Measurements from ENCODE around the gene ATP5MG.
"Not testable (repeated sequence)": the region's sequence is repeated elsewhere in the genome, so short reads cannot be mapped to it uniquely, and the experiment has no call there.

Gene ATP5MG

GRCh38 chr11:118412921-118413320 is 11.5 kb downstream of the ATP5MG start:
- Mint-ChIP-seq H3K27me3 (ENCODE audit: low read depth, poor library complexity) (no peaks in the 10 kb centered on the region), H3K9me3 (no peaks in the 10 kb centered on the region), H3K27ac (no peak overlapping the region), H3K4me3 (no peak overlapping the region), H3K36me3 (ENCODE audit: low read depth) (peaks cover 17% of the 10 kb centered on the region), H3K4me1 (peaks cover 7% of the 10 kb centered on the region)
- no peak for DNase-seq
- TF ChIP-seq CTCF (IDR thresholded peaks at IDR 0.05): no peak

- no peak for DNase-seq
- no peak overlapping the region for H3K27ac Mint-ChIP-seq
- peaks cover 5% of the 10 kb centered on the region for H3K36me3 Mint-ChIP-seq (ENCODE audit: low read depth)
- H3K27me3 Mint-ChIP-seq (ENCODE audit: low read depth, poor library complexity): no peaks in the 10 kb centered on the region
- H3K4me3 Mint-ChIP-seq: no peak overlapping the region
- no peaks in the 10 kb centered on the region for H3K9me3 Mint-ChIP-seq
- TF ChIP-seq CTCF (IDR thresholded peaks at IDR 0.05): no peak
- H3K4me1 Mint-ChIP-seq: peaks cover 15% of the 10 kb centered on the region
Observed at GRCh38 chr11:118415062-118415738, 13.8 kb downstream of the ATP5MG start.

GRCh38 chr11:118415739-118416068 is 14.3 kb downstream of the ATP5MG start:
- H3K27me3 Mint-ChIP-seq (ENCODE audit: low read depth, poor library complexity): no peaks in the 10 kb centered on the region

GRCh38 chr11:118416900-118417299 is 15.5 kb downstream of the ATP5MG start:
- H3K9me3 Mint-ChIP-seq; H3K4me3 Mint-ChIP-seq; DNase-seq; H3K27ac Mint-ChIP-seq; H3K36me3 Mint-ChIP-seq (ENCODE audit: low read depth); H3K27me3 Mint-ChIP-seq (ENCODE audit: low read depth, poor library complexity): not testable (repeated sequence)
- peaks cover 15% of the 10 kb centered on the region for H3K4me1 Mint-ChIP-seq

More at GRCh38 chr11:118415739-118416068, 14.3 kb downstream of the ATP5MG start:
- H3K27ac Mint-ChIP-seq: no peak overlapping the region
- no peak for DNase-seq
- peaks cover under 1% of the 10 kb centered on the region for H3K36me3 Mint-ChIP-seq (ENCODE audit: low read depth)
- no peak overlapping the region for H3K4me3 Mint-ChIP-seq
- no peaks in the 10 kb centered on the region for H3K9me3 Mint-ChIP-seq
- TF ChIP-seq CTCF (IDR thresholded peaks at IDR 0.05): no peak
- H3K4me1 Mint-ChIP-seq: peaks cover 15% of the 10 kb centered on the region

GRCh38 chr11:118417801-118418200 is 16.4 kb downstream of the ATP5MG start:
- no peak for TF ChIP-seq CTCF (IDR thresholded peaks at IDR 0.05)
- Mint-ChIP-seq H3K27me3 (ENCODE audit: low read depth, poor library complexity) (no peaks in the 10 kb centered on the region), H3K4me1 (peaks cover 15% of the 10 kb centered on the region), H3K27ac (peak overlapping the region; percentile 70), H3K9me3 (no peaks in the 10 kb centered on the region), H3K36me3 (ENCODE audit: low read depth) (no peaks in the 10 kb centered on the region), H3K4me3 (no peak overlapping the region)
- DNase-seq: no peak

GRCh38 chr11:118418766-118419165 is 17.4 kb downstream of the ATP5MG start:
- TF ChIP-seq CTCF (IDR thresholded peaks at IDR 0.05): no peak
- peak overlapping the region; percentile 31 for H3K27ac Mint-ChIP-seq
- H3K4me3 Mint-ChIP-seq: no peak overlapping the region
- H3K36me3 Mint-ChIP-seq (ENCODE audit: low read depth): no peaks in the 10 kb centered on the region
- no peaks in the 10 kb centered on the region for H3K9me3 Mint-ChIP-seq
- no peaks in the 10 kb centered on the region for H3K27me3 Mint-ChIP-seq (ENCODE audit: low read depth, poor library complexity)
- no peak for DNase-seq
- H3K4me1 Mint-ChIP-seq: peaks cover 15% of the 10 kb centered on the region

Measured in nephron progenitor cell (in vitro differentiated cells).